Left ventricle myocardium superior (tissue), 1 donor: Measurements from ENCODE around the gene DCTD. TPM values are rescaled to one million over a fixed set of nuclear protein-coding genes. Genes with fewer than 3 reads are reported as not detected.

Source experiments
- ATAC-seq: fragments of 200-7000 bp; cut with Tn5 transposase; one replicate; pipeline ENCODE4 v1.9.1; 2020; ENCODE audit warnings: mild to moderate bottlenecking, moderate library complexity
- DNase-seq: peaks from one replicate; pipeline ENCODE4 v3.0.0-alpha.2; 2020
- intact Hi-C: fragments of 100-400 bp; cut with micrococcal nuclease; formaldehyde crosslinking; loops from one replicate; pipeline ENCODE4 v1.11.0; 2022
- total RNA-seq: library from RNA; stranded (reverse); fragmentation: NEBNext Ultra II Directional; extraction: Animal tissue kit (Norgen Biotek cat#: 25700); gene quantifications from one replicate; pipeline ENCODE4 v1.2.1, GENCODE V29; 2021
- donor health status: DM: no; HTN: yes; CAD: no; lungs with severe emphysema.

DCTD gene
- total RNA-seq, 1 donor from 2014 or later: 43.8 TPM

GRCh38 chr4:182855877-182856276, 61.3 kb downstream of the DCTD start:
- intact Hi-C loops: no loop called here
- DNase-seq: no peak
- ATAC-seq: no peak

GRCh38 chr4:182855312-182855711, 61.9 kb downstream of the DCTD start:
- ATAC-seq: no peak

GRCh38 chr4:182854466-182854865, 62.7 kb downstream of the DCTD start:
- no peak for DNase-seq
- intact Hi-C loops: no loop called here
- ATAC-seq: no peak

More at GRCh38 chr4:182855312-182855711, 61.9 kb downstream of the DCTD start:
- intact Hi-C loops: no loop called here
- no peak for DNase-seq

- intact Hi-C loops: no loop called here
These were observed 63.4 kb downstream of the DCTD start for GRCh38 chr4:182853731-182854330.

GRCh38 chr4:182848685-182849084, 68.5 kb downstream of the DCTD start:
- intact Hi-C loops: no loop called here
- no peak for ATAC-seq
- no peak for DNase-seq

More at GRCh38 chr4:182853731-182854330, 63.4 kb downstream of the DCTD start:
- ATAC-seq (no peak), DNase-seq (no peak)

GRCh38 chr4:182847576-182848450, 69.4 kb downstream of the DCTD start:
- intact Hi-C loops: no loop called here
- DNase-seq: no peak
- no peak for ATAC-seq

- intact Hi-C loops: no loop called here
- ATAC-seq: no peak
- no peak for DNase-seq
These were observed 71.2 kb downstream of the DCTD start for GRCh38 chr4:182846036-182846435.

- ATAC-seq (no peak), DNase-seq (no peak)
- intact Hi-C loops: no loop called here
These were observed 71.6 kb downstream of the DCTD start for GRCh38 chr4:182845618-182846017.

- intact Hi-C loops: no loop called here
- DNase-seq: no peak
- no peak for ATAC-seq
These were observed 73.3 kb downstream of the DCTD start for GRCh38 chr4:182843808-182844325.

- DNase-seq: no peak
- intact Hi-C loops: no loop called here
- ATAC-seq: no peak
These were observed 74.3 kb downstream of the DCTD start for GRCh38 chr4:182842759-182843390.

GRCh38 chr4:182842104-182842600, 75.0 kb downstream of the DCTD start:
- ATAC-seq (no peak), DNase-seq (no peak)
- intact Hi-C loops: no loop called here

GRCh38 chr4:182840108-182840507, 77.1 kb downstream of the DCTD start:
- intact Hi-C loops: no loop called here
- DNase-seq (no peak), ATAC-seq (no peak)

Other genes starting within 250 kb of the DCTD start
- 38.0 TPM for gene WWC2, start 181.9 kb upstream of the DCTD start, total RNA-seq